Measurements from ENCODE around the gene PPDPF. TPM values are rescaled to one million over a fixed set of nuclear protein-coding genes. Genes with fewer than 3 reads are reported as not detected.

PPDPF gene
- total RNA-seq, 2 experiments from 2014 or later, result 292 to 296 TPM

DNA sequence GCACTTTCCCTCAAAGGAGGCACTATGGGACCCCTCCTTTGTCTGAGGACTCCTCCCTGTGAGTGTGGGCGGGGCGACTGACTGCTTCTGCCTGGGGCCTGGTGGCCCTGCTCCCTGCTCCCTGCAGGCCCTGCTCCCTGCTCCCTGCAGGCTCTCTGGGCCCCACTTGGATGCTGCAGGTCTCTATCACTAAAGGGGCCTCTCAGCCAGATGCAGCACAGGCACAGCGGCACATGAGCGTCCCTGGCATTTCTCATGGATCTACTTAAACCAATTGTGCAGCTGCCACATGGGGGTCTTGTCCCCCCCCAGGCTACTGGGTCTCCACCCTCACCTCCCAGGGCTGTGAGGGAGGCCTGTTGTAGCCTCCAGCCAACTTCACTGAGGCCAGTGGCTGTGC is 29.5 kb upstream of the PPDPF start:
- no peaks in the 10 kb centered on the region for H3K36me3 Mint-ChIP-seq (ENCODE audit: low read depth)
- DNase-seq, result no peak
- no peak overlapping the region for H3K4me3 Mint-ChIP-seq
- ChIA-PET POLR2A (no interaction called here), CTCF (no interaction called here)
- ATAC-seq, result no peak
- H3K4me1 Mint-ChIP-seq (ENCODE audit: low read depth), result no peaks in the 10 kb centered on the region
- no peaks in the 10 kb centered on the region for H3K9me3 Mint-ChIP-seq (ENCODE audit: insufficient read depth)
- no peak overlapping the region for H3K27ac Mint-ChIP-seq
- H3K27me3 Mint-ChIP-seq (ENCODE audit: low read depth), result peaks cover 8% of the 10 kb centered on the region

DNA sequence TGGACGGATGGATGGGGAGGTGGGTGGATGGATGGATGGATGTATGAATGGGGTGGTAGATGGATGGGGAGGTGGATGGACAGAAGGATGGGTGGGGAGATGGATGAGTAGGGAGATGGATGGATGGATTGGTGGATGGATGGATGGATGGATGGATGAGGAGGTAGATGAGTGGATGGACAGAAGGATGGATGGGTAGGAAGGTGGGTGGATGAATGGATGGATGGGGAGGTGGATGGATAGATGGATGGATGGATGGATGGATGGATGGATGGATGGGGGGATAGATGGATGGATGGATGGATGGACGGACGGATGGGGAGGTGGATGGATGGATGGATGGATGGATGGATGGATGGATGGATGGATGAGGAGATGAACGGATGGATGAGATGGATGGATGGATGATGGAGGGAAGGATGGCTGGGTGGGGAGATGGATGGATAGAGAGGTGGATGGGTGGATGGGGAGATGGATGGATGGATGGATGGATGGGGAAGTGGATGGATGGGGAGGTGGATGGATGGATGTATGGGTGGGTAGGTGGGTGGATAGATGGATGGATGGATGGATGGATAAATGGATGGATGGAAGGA is 28.8 kb upstream of the PPDPF start:
- H3K4me1 Mint-ChIP-seq (ENCODE audit: low read depth), result peaks cover 5% of the 10 kb centered on the region
- no peaks in the 10 kb centered on the region for H3K9me3 Mint-ChIP-seq (ENCODE audit: insufficient read depth)
- DNase-seq, result no peak
- no peaks in the 10 kb centered on the region for H3K36me3 Mint-ChIP-seq (ENCODE audit: low read depth)
- no peak overlapping the region for H3K27ac Mint-ChIP-seq
- no peak for ATAC-seq
- ChIA-PET CTCF (no interaction called here), POLR2A (no interaction called here)
- H3K4me3 Mint-ChIP-seq, result no peak overlapping the region
- peaks cover 8% of the 10 kb centered on the region for H3K27me3 Mint-ChIP-seq (ENCODE audit: low read depth)

DNA sequence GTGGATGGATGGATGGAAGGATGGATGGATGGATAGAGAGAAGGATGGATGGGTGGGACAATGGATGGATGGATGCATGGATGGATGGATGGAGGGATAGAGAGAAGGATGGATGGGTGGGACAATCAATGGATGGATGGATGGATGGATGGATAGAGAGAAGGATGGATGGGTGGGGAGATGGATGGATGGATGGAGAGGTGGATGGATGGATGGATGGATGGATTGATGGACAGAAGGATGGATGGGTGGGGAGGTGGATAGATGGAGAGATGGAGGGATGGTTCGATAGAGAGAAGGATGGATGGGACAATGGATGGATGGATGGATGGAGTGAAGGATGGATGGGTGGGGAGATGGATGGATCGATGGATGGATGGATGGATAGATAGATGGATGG is 28.0 kb upstream of the PPDPF start:
- Mint-ChIP-seq H3K9me3 (ENCODE audit: insufficient read depth) (no peaks in the 10 kb centered on the region), H3K4me1 (ENCODE audit: low read depth) (peaks cover 8% of the 10 kb centered on the region), H3K4me3 (no peak overlapping the region), H3K27ac (no peak overlapping the region), H3K27me3 (ENCODE audit: low read depth) (peaks cover 14% of the 10 kb centered on the region), H3K36me3 (ENCODE audit: low read depth) (no peaks in the 10 kb centered on the region)
- ATAC-seq (no peak), DNase-seq (no peak)
- CTCF ChIA-PET, result no interaction called here
- POLR2A ChIA-PET, result no interaction called here

DNA sequence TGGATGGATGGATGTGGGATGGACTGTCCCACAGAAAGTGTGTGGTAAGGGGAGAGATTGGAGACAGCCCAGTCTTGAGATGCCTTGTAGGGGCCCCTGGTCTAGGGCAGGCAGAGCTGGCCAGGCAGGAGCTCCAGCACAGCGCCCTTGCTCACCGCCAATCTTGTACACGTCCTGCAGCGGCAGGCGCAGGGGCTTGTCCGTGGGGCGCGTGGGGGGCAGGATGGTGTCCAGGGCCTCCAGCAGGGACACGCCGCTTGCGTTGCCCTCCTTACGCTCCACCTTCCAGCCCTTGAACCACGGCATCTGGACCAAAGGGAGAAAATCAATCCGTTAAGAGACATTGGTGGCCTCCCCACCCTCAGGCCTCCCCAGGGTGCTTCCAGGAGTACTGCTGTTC is 27.6 kb upstream of the PPDPF start:
- Mint-ChIP-seq H3K4me1 (ENCODE audit: low read depth) (peaks cover 8% of the 10 kb centered on the region), H3K36me3 (ENCODE audit: low read depth) (no peaks in the 10 kb centered on the region), H3K4me3 (no peak overlapping the region), H3K27me3 (ENCODE audit: low read depth) (peaks cover 17% of the 10 kb centered on the region), H3K9me3 (ENCODE audit: insufficient read depth) (no peaks in the 10 kb centered on the region), H3K27ac (no peak overlapping the region)
- ATAC-seq (no peak), DNase-seq (no peak)
- POLR2A ChIA-PET, result no interaction called here
- CTCF ChIA-PET, result no interaction called here

DNA sequence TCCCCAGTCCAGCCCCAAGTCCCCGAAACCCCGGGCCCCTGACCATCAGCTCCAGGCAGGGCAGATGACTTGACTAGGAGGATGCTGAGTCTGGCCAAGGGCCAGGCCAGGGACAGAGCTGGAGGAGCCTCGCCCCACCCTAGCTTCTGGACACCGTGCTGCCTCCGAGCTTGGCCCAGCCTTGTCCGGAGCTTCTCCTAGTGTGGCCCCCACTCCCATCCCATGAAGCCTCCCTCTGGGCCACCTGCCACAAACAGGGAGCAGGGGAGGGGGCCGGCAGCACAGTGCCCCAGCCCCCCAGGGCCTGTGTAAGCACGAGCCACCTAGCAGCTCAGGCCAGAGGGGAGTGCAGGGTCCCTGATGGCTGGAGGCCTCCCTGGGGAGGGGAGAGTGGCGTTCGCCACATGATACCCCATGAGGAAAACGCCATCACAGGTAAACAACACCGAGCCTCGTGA is 27.0 kb upstream of the PPDPF start:
- ChIA-PET CTCF (no interaction called here), POLR2A (no interaction called here)
- Mint-ChIP-seq H3K27me3 (ENCODE audit: low read depth) (peaks cover 17% of the 10 kb centered on the region), H3K9me3 (ENCODE audit: insufficient read depth) (no peaks in the 10 kb centered on the region), H3K27ac (no peak overlapping the region), H3K4me1 (ENCODE audit: low read depth) (peaks cover 8% of the 10 kb centered on the region), H3K4me3 (no peak overlapping the region), H3K36me3 (ENCODE audit: low read depth) (no peaks in the 10 kb centered on the region)
- ATAC-seq, result no peak
- no peak for DNase-seq

DNA sequence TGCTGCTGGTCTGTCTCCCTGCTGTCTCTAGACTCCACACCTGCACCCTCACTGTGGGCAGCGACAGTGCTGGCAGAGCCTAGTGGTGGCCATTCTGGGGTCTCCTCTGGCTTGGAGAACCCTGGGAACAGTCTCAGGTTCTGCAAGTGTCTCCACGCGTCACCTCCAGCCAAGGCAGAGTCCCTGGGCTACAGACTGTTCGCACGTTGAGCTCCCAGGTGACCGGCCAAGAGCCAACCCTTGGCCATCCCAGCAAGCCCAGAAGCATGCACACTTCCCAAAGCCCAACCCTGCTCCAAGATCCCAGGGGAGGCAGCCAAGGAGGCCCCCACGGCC is 26.5 kb upstream of the PPDPF start:
- CTCF ChIA-PET, result no interaction called here
- Mint-ChIP-seq H3K9me3 (ENCODE audit: insufficient read depth) (no peaks in the 10 kb centered on the region), H3K4me3 (no peak overlapping the region), H3K36me3 (ENCODE audit: low read depth) (no peaks in the 10 kb centered on the region), H3K4me1 (ENCODE audit: low read depth) (peaks cover 8% of the 10 kb centered on the region), H3K27ac (no peak overlapping the region), H3K27me3 (ENCODE audit: low read depth) (peaks cover 14% of the 10 kb centered on the region)
- POLR2A ChIA-PET, result no interaction called here
- DNase-seq (no peak), ATAC-seq (no peak)

DNA sequence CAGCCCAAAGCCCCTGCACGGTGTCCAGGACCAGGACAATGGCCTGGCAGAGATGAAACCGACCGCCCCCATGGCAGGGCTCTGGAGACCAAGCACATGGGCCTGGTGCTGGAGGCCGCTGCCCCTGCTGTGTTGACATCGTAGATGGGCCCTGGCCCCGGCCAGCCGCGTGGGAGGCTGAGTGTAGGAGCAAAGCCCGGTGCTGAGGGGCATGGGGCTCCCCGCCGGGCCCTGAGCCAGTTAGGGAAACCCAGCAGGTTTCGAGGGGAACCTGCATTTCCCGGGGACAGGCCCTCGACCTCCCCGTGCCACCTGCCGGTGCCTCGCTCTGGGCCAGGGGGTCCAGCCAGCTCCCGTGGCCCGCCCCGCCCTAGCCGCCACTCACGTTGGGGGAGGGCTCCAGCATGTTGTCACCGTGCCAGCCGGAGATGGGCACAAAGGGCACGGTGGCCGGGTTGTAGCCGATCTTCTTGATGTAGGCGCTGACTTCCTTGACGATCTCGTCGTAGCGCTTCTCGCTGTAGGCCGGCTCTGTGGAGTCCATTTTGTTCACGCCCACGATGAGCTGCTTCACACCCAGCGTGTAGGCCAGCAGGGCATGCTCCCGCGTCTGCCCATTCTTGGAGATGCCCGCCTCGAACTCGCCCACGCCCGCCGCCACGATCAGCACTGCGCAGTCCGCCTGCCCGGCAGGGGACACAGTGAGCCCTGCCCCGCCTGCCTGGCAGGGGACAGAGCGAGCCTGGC is 26.0 kb upstream of the PPDPF start:
- Mint-ChIP-seq H3K4me1 (ENCODE audit: low read depth) (peaks cover 8% of the 10 kb centered on the region), H3K27me3 (ENCODE audit: low read depth) (peaks cover 13% of the 10 kb centered on the region), H3K27ac (no peak overlapping the region), H3K9me3 (ENCODE audit: insufficient read depth) (no peaks in the 10 kb centered on the region), H3K36me3 (ENCODE audit: low read depth) (no peaks in the 10 kb centered on the region), H3K4me3 (no peak overlapping the region)
- no peak for DNase-seq
- no peak for ATAC-seq
- CTCF ChIA-PET, result no interaction called here
- POLR2A ChIA-PET, result no interaction called here

DNA sequence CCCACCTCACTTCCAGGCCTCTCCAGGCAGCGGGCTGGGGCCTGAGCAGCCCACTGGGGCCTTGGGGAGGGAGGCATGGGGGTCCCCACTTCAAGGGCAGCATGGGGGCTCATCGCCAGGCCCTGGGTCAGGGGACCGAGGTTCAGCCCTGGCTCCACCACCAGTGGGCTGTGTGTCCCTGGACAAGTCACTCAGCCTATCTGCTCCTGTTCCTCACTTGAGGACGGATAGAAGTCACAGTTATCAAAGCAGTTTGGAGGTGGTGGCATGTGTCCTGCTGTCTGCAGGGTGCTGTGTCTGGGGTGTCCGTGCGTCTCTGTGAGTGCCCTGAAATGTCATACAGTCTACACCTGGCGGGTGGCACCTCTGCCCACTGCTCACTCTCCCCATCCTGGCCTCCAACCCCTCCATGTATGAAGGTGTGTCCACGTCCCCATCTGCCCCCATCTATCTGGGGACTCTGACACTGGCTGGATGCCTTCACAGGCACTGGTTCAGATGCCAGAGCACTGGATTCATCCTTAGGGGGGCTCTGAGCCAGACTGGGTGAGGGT is 25.3 kb upstream of the PPDPF start:
- CTCF ChIA-PET, result interaction anchor here (1.4 to 2.1 kb wide), 4 partner anchors 10 to 53 kb away, joined by 5 to 7 read pairs (median 6); no protein-coding TSS in a partner anchor
- no peak for ATAC-seq
- peaks cover 8% of the 10 kb centered on the region for H3K4me1 Mint-ChIP-seq (ENCODE audit: low read depth)
- peaks cover 17% of the 10 kb centered on the region for H3K27me3 Mint-ChIP-seq (ENCODE audit: low read depth)
- H3K27ac Mint-ChIP-seq, result no peak overlapping the region
- H3K9me3 Mint-ChIP-seq (ENCODE audit: insufficient read depth), result no peaks in the 10 kb centered on the region
- no peaks in the 10 kb centered on the region for H3K36me3 Mint-ChIP-seq (ENCODE audit: low read depth)
- H3K4me3 Mint-ChIP-seq, result no peak overlapping the region
- DNase-seq, result no peak
- POLR2A ChIA-PET, result interaction anchor here (0.7 kb wide), 1 partner anchor 131 kb away, joined by 3 read pairs; no protein-coding TSS in a partner anchor

DNA sequence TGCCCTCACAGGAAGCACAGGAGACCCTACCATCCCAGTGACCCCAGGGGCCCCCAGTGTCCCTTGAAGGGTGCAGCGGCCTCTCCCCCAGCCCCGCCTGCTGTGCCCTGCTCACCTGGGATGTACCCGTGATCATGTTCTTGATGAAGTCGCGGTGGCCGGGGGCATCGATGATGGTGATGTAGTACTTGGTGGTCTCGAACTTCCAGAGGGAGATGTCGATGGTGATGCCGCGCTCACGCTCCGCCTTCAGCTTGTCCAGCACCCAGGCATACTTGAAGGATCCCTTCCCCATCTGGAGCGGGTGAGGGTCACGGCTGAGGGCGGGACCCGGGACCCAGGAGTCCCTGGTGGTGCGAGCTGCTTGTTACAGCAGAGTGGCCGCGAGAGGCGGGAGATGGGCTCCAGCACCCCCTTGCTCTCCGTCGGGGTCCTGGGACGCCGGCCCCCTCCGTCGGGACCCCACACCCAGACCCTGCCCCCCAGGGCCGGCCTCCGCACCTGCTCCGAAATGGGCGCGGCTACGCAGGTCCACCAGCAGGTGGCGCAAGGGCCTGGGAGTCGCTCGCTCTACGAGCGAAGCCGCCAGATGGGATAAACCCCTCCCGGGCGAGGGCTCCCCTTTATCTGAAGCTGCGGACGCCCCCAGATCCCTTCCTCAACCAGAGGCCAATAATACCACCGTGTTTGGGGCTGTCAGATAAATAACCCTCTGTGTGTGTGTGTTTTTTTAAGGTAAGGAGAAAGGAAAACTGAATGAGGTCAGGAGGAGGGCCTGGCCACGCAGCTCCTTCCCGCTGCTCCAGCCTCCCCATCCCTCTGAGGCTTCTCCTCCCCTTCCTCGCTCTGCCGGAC is 24.6 kb upstream of the PPDPF start:
- Mint-ChIP-seq H3K27me3 (ENCODE audit: low read depth) (peaks cover 21% of the 10 kb centered on the region), H3K4me1 (ENCODE audit: low read depth) (peaks cover 8% of the 10 kb centered on the region), H3K27ac (no peak overlapping the region), H3K9me3 (ENCODE audit: insufficient read depth) (no peaks in the 10 kb centered on the region), H3K36me3 (ENCODE audit: low read depth) (no peaks in the 10 kb centered on the region), H3K4me3 (peak overlapping the region; percentile 34)
- ChIA-PET POLR2A (interaction anchor here (0.7 to 1.6 kb wide), 2 partner anchors 25 to 132 kb away, joined by 3 to 11 read pairs; partner anchors contain the start of gene PPDPF), CTCF (interaction anchor here (0.7 to 2.1 kb wide), 14 partner anchors 9 to 290 kb away, joined by 3 to 13 read pairs (median 5); partner anchors contain the start of genes PPDPF and PTK6)
- ATAC-seq (peak; percentile 70), DNase-seq (peak; percentile 78)

DNA sequence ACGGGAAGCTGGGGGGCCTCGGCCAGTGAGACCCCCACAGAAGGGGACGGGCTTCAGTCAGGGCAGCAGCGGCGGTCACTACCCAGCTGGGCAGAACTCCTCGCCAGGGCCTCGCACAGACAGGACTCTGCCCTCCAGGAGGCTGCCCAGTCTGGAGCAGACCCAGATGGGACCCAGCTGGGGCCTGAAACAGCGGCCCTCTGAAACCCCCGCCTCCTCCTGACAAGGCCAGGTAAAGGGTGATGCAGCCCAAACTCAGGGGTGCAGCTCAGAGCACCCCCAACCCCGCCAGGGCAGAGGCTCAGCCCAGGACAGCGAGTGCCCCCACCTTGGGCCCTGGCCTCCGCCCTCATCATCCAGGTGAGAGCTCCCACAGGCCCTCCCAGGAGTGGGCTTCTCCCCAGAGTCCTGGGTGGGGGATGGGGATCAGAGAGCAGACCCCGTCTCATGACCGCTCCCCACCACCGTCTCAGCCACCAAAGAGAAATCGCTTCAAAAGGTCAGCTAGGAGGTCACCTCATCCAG is 23.9 kb upstream of the PPDPF start:
- Mint-ChIP-seq H3K27ac (no peak overlapping the region), H3K36me3 (ENCODE audit: low read depth) (no peaks in the 10 kb centered on the region), H3K4me1 (ENCODE audit: low read depth) (peaks cover 8% of the 10 kb centered on the region), H3K9me3 (ENCODE audit: insufficient read depth) (no peaks in the 10 kb centered on the region), H3K27me3 (ENCODE audit: low read depth) (peaks cover 24% of the 10 kb centered on the region), H3K4me3 (peak overlapping the region; percentile 34)
- DNase-seq, result no peak
- ChIA-PET CTCF (interaction anchor here (0.8 to 2.1 kb wide), 13 partner anchors 8 to 290 kb away, joined by 3 to 13 read pairs (median 5); partner anchors contain the start of genes PPDPF and PTK6), POLR2A (interaction anchor here (1.6 kb wide), 1 partner anchor 24 kb away, joined by 11 read pairs; the partner anchor contains the start of gene PPDPF)
- ATAC-seq, result no peak

DNA sequence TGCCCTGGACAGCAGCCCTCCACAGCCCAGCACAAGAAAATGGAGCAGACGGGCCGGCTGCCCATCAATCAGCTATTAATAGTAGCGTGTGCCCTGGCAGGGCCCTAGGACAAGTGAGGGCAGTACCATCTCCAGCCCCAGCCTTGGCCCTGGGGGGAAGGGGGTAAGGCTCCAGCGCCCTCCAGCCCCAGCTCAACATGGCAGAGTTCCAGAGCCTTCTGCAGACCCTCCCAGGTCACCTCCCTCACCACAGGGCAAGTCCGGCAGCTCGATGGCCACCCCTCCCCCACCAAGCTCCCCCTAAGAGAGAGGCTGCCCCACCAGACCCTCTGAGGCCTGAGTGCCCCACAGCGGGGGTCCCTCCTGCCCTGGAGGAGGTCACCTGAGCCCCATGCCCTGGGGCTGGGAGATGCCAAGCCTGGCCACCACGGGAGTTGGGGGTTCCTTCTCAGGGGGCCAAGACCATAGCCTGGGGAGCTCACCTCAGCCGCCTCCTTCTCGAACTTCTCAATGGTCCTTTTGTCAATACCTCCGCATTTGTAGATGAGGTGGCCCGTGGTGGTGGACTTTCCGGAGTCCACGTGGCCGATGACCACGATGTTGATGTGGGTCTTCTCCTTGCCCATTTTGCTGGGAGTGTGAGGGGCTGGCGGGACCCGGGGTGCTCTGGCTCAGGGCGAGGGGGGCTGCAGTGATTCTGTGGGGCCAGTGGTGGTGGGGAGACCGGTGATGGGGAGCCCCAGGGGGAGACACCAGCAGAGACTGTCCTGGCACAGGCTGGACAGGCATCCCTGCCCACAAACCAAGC is 23.2 kb upstream of the PPDPF start:
- Mint-ChIP-seq H3K4me3 (no peak overlapping the region), H3K4me1 (ENCODE audit: low read depth) (peaks cover 8% of the 10 kb centered on the region), H3K36me3 (ENCODE audit: low read depth) (no peaks in the 10 kb centered on the region), H3K27ac (no peak overlapping the region), H3K9me3 (ENCODE audit: insufficient read depth) (no peaks in the 10 kb centered on the region), H3K27me3 (ENCODE audit: low read depth) (peaks cover 24% of the 10 kb centered on the region)
- ATAC-seq (no peak), DNase-seq (no peak)
- CTCF ChIA-PET, result interaction anchor here (1.0 to 2.1 kb wide), 10 partner anchors 13 to 145 kb away, joined by 3 to 13 read pairs (median 6); partner anchors contain the start of genes PPDPF and PTK6
- POLR2A ChIA-PET, result interaction anchor here (0.6 to 1.6 kb wide), 3 partner anchors 24 to 266 kb away, joined by 3 to 11 read pairs (median 3); partner anchors contain the start of gene PPDPF

All from activated CD8-positive, alpha-beta T cell treated with anti-CD3 and anti-CD28 coated beads, Interleukin-2, amount 10 ng/mL, durations not matched to agents 7 days and 5 days (primary cell).